ENCODE results near the gene MEN1. TPM values are rescaled to one million over a fixed set of nuclear protein-coding genes. Genes with fewer than 3 reads are reported as not detected.

MEN1 gene
- total RNA-seq, 1 donor from 2014 or later: 57.9 TPM

GRCh38 chr11:64839335-64839734, 29.0 kb upstream of the MEN1 start:
- peaks cover 9% of the 10 kb centered on the region for H3K4me1 Mint-ChIP-seq
- H3K27ac Mint-ChIP-seq (ENCODE audit: unreplicated experiment): peak overlapping the region; percentile 60
- H3K36me3 Mint-ChIP-seq (ENCODE audit: low read depth): no peaks in the 10 kb centered on the region

GRCh38 chr11:64838600-64839334, 28.4 kb upstream of the MEN1 start:
- no peak overlapping the region for H3K27ac Mint-ChIP-seq (ENCODE audit: unreplicated experiment)
- H3K27me3 Mint-ChIP-seq (ENCODE audit: low read depth): peaks cover 6% of the 10 kb centered on the region
- DNase-seq (ENCODE audit: low read depth, low spot score): no peak
- H3K9me3 Mint-ChIP-seq: no peaks in the 10 kb centered on the region
- H3K4me3 Mint-ChIP-seq: no peak overlapping the region
- peaks cover 5% of the 10 kb centered on the region for H3K4me1 Mint-ChIP-seq
- TF ChIP-seq, protein P1, sequence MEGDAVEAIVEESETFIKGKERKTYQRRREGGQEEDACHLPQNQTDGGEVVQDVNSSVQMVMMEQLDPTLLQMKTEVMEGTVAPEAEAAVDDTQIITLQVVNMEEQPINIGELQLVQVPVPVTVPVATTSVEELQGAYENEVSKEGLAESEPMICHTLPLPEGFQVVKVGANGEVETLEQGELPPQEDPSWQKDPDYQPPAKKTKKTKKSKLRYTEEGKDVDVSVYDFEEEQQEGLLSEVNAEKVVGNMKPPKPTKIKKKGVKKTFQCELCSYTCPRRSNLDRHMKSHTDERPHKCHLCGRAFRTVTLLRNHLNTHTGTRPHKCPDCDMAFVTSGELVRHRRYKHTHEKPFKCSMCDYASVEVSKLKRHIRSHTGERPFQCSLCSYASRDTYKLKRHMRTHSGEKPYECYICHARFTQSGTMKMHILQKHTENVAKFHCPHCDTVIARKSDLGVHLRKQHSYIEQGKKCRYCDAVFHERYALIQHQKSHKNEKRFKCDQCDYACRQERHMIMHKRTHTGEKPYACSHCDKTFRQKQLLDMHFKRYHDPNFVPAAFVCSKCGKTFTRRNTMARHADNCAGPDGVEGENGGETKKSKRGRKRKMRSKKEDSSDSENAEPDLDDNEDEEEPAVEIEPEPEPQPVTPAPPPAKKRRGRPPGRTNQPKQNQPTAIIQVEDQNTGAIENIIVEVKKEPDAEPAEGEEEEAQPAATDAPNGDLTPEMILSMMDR (conservative IDR thresholded peaks at IDR 0.05): no peak
- H3K36me3 Mint-ChIP-seq (ENCODE audit: low read depth): no peaks in the 10 kb centered on the region

More at GRCh38 chr11:64839335-64839734, 29.0 kb upstream of the MEN1 start:
- TF ChIP-seq, protein P1 (conservative IDR thresholded peaks at IDR 0.05): no peak
- Mint-ChIP-seq H3K27me3 (ENCODE audit: low read depth) (peaks cover 10% of the 10 kb centered on the region), H3K9me3 (no peaks in the 10 kb centered on the region), H3K4me3 (no peak overlapping the region)
- DNase-seq (ENCODE audit: low read depth, low spot score): no peak

DNA sequence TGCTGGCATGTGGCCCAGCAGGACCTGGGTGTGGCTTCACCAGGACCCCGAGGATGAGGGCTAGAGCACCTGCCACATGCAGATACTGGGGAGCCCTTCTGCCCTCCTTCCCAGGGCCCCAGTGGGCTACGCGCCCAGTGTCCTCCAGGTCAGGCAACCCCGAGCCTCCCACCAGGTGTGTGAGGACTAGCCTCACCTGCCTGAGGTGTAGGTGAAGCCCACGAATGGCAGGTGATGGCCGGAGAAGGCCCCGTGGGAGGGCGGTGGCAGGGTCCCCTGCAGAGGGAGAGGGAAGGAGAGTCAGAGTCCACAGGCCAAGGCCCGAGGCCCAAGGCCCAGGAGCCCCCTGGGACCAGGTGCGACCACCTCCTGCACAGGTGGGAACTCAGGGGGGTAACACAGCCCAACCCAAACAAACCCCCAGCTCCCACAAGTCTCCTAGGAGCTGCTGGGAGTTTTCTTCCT, 27.6 kb upstream of the MEN1 start:
- peaks cover under 1% of the 10 kb centered on the region for H3K27me3 Mint-ChIP-seq (ENCODE audit: low read depth)
- H3K4me3 Mint-ChIP-seq: no peak overlapping the region
- TF ChIP-seq, protein P1 (conservative IDR thresholded peaks at IDR 0.05): no peak
- H3K9me3 Mint-ChIP-seq: no peaks in the 10 kb centered on the region
- DNase-seq (ENCODE audit: low read depth, low spot score): no peak
- peaks cover under 1% of the 10 kb centered on the region for H3K4me1 Mint-ChIP-seq
- no peak overlapping the region for H3K27ac Mint-ChIP-seq (ENCODE audit: unreplicated experiment)
- H3K36me3 Mint-ChIP-seq (ENCODE audit: low read depth): no peaks in the 10 kb centered on the region

DNA sequence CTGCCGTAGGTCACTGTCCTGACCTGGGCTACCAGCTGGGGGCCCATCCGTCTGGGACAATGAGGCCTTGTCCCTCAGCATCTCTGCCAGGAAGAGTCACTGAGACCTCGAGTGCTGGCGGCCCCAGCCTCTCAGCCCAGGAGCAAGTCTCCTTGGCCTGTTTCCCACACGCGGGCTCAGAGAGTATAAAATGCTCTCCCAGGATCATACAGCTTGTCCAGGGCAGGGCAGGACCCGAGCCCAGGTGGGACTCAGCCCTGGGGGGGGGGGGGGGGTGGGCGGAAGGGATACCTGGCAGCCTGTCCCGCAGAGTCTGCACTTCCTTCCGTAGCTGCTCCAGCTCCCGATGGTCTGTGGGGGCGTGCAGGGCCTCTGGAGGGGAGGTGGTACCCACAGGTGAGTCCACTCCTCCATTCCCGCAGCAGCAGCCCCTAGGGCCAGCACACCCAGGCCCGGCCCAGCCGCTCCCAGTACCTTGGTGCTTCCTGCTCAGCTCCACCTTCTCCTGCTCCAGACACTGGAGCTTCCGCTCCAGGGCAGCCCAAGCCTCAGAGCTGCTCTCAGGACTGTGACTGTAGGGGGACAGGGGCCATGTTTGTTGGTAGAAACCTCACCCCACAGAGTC, 26.2 kb upstream of the MEN1 start:
- Mint-ChIP-seq H3K27me3 (ENCODE audit: low read depth) (no peaks in the 10 kb centered on the region), H3K4me3 (no peak overlapping the region), H3K36me3 (ENCODE audit: low read depth) (no peaks in the 10 kb centered on the region), H3K27ac (ENCODE audit: unreplicated experiment) (no peak overlapping the region), H3K4me1 (no peaks in the 10 kb centered on the region), H3K9me3 (no peaks in the 10 kb centered on the region)
- no peak for DNase-seq (ENCODE audit: low read depth, low spot score)
- TF ChIP-seq, protein P1 (conservative IDR thresholded peaks at IDR 0.05): no peak

DNA sequence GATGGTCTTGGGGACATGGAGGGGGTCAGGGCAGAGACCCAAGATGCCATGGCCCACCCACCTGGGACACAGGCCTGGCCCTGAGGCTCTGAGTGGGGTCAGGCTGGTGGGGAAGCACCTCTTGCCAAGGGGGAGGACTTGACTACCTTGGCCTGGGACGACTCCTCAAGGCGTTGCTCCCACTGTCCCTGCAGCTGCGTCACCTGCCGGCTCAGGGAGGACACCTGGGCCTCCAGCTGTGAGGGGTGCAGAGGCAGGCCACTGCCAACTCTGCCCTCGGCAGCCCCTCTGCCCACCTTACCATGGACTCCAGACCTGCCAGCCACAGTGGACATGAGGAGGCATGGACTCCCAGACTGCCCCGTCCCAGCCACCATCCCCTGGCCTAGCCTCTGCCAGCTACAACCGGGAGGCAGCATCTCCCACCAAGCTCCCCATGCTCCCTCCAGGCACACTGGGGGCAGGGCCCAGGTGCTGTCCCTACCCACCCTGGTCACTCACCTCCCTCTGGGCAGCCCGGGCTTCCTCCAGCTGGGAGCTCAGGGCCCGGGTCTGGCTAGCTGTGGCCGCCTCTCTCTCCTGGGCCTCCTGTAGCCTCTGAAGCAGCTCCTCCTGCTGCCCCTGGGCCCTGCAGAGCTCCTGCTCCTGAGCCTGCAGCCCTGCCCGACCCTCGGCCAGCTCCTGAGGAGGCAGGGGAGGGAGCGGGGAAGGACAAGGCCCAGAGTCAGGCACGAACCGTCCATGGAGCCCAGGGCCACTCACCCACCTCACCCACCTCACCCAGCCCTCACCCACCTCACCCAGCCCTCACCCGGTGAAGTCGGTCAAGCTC, 25.5 kb upstream of the MEN1 start:
- Mint-ChIP-seq H3K4me3 (no peak overlapping the region), H3K9me3 (no peaks in the 10 kb centered on the region), H3K27me3 (ENCODE audit: low read depth) (no peaks in the 10 kb centered on the region), H3K4me1 (no peaks in the 10 kb centered on the region), H3K36me3 (ENCODE audit: low read depth) (no peaks in the 10 kb centered on the region), H3K27ac (ENCODE audit: unreplicated experiment) (no peak overlapping the region)
- DNase-seq (ENCODE audit: low read depth, low spot score): no peak
- TF ChIP-seq, protein P1 (conservative IDR thresholded peaks at IDR 0.05): no peak
